GM19397 (cell line): Measurements from ENCODE around the gene TMEM121B.

Experiments
- ATAC-seq: cut with Tn5 transposase; IDR thresholded peaks from one replicate; pipeline ENCODE4 v1.9.1; 2021; ENCODE audit warnings: mild to moderate bottlenecking, moderate library complexity; ENCODE audit not compliant: unreplicated experiment

TMEM121B gene

GRCh38 chr22:17095538-17095937, 25.6 kb downstream of the TMEM121B start:
- ATAC-seq, result no peak

- no peak for ATAC-seq
These were observed 28.1 kb downstream of the TMEM121B start for GRCh38 chr22:17093081-17093480.

GRCh38 chr22:17091851-17092250, 29.3 kb downstream of the TMEM121B start:
- ATAC-seq, result no peak

GRCh38 chr22:17090550-17090949, 30.6 kb downstream of the TMEM121B start:
- no peak for ATAC-seq

- peak; percentile 30 for ATAC-seq
These were observed 33.5 kb downstream of the TMEM121B start for GRCh38 chr22:17087498-17088131.

- no peak for ATAC-seq
These were observed 34.2 kb downstream of the TMEM121B start for GRCh38 chr22:17086788-17087497.

- ATAC-seq, result no peak
These were observed 34.9 kb downstream of the TMEM121B start for GRCh38 chr22:17086296-17086695.

- peak; percentile 9 for ATAC-seq
These were observed 35.6 kb downstream of the TMEM121B start for GRCh38 chr22:17085277-17086181.

- ATAC-seq, result peak; percentile 84
These were observed 36.4 kb downstream of the TMEM121B start, which contains the start of gene IL17RA for GRCh38 chr22:17084554-17085276. Gene IL17RA (plus strand): TSS chr22:17085000. CDS start chr22:17085092, 92 bp downstream.

GRCh38 chr22:17083811-17084441, 37.2 kb downstream of the TMEM121B start:
- no peak for ATAC-seq

- no peak for ATAC-seq
These were observed 37.9 kb downstream of the TMEM121B start for GRCh38 chr22:17083255-17083654.

- no peak for ATAC-seq
These were observed 41.6 kb downstream of the TMEM121B start for GRCh38 chr22:17079572-17079971.

- no peak for ATAC-seq
These were observed 43.9 kb downstream of the TMEM121B start for GRCh38 chr22:17077255-17077654.

GRCh38 chr22:17074648-17075002, 46.5 kb downstream of the TMEM121B start:
- no peak for ATAC-seq

GRCh38 chr22:17072877-17073276, 48.3 kb downstream of the TMEM121B start:
- no peak for ATAC-seq
